K562 (cell line): ENCODE data around the gene RHEX. TPM values are rescaled to one million over a fixed set of nuclear protein-coding genes. Genes with fewer than 3 reads are reported as not detected.
A peak's percentile ranks its signal among the peaks of the same experiment; 100 is the strongest.

Source experiments
- ASH1L ChIP-seq: fragments of 450-650 bp; IDR thresholded peaks from 2 replicates; pipeline ENCODE4 v1.6.1; 2018; ENCODE audit warnings: borderline replicate concordance, mild to moderate bottlenecking, low read depth; ENCODE audit not compliant: partially characterized antibody
- BACH1 ChIP-seq: fragments of 200-800 bp; sonication (Bioruptor generic); IDR thresholded peaks from 2 replicates; pipeline ENCODE4 v1.6.1; 2016; ENCODE audit warnings: missing genetic modification characterization, missing compliant biosample characterization
- C11orf30 ChIP-seq: fragments of 450-650 bp; IDR thresholded peaks from 2 replicates; pipeline ENCODE4 v1.6.1; 2016; ENCODE audit warnings: low read depth, mild to moderate bottlenecking
- DPF2 ChIP-seq: fragments of 450-650 bp; IDR thresholded peaks from 2 replicates; pipeline ENCODE4 v1.6.1; 2016
- HES1 ChIP-seq: fragments of 450-650 bp; IDR thresholded peaks from 2 replicates; pipeline ENCODE4 v1.6.1; 2016; ENCODE audit warnings: low read depth, mild to moderate bottlenecking, moderate library complexity
- HNRNPL ChIP-seq: fragments of 200-400 bp; formaldehyde crosslinking; IDR thresholded peaks from 2 replicates; pipeline ENCODE4 v1.6.1; 2017; ENCODE audit warnings: low read depth, mild to moderate bottlenecking, low read length
- MAX ChIP-seq: sonication (generic); formaldehyde crosslinking; IDR thresholded peaks from 2 replicates; pipeline ENCODE4 v1.9.0; 2022; ENCODE audit warnings: mild to moderate bottlenecking, missing genetic modification reagents
- PRPF4 ChIP-seq: fragments of 200-400 bp; formaldehyde crosslinking; IDR thresholded peaks from one replicate; pipeline ENCODE4 v1.6.1; 2017; ENCODE audit warnings: low read length, low read depth, mild to moderate bottlenecking; ENCODE audit not compliant: insufficient read depth, poor library complexity, severe bottlenecking
- SOX6 ChIP-seq: fragments of 450-650 bp; IDR thresholded peaks from 2 replicates; pipeline ENCODE4 v1.6.1; 2014; ENCODE audit warnings: mild to moderate bottlenecking
- TEAD4 ChIP-seq, 2 experiments: sonication (generic) in 1 of 2; formaldehyde crosslinking in 1 of 2; IDR thresholded peaks; 2 replicates each; pipeline versions ENCODE4 v1.6.1 to v1.8.0; 2012 to 2022; ENCODE audit warnings: borderline replicate concordance in 1 of 2, inconsistent platforms in 1 of 2, low read length in 1 of 2, mild to moderate bottlenecking in 1 of 2, missing genetic modification reagents in 1 of 2
- TFE3 ChIP-seq: fragments of 450-650 bp; formaldehyde crosslinking; IDR thresholded peaks from 2 replicates; pipeline ENCODE4 v1.4.0; 2020; ENCODE audit warnings: mild to moderate bottlenecking, mixed read lengths
- ZBTB17 ChIP-seq: fragments of 450-650 bp; formaldehyde crosslinking; IDR thresholded peaks from 2 replicates; pipeline ENCODE4 v1.4.0; 2020; ENCODE audit warnings: mild to moderate bottlenecking
- ZNF3 ChIP-seq: fragments of 250-450 bp; sonication (Bioruptor Pico); IDR thresholded peaks from 2 replicates; pipeline ENCODE4 v1.5.0; 2021; ENCODE audit warnings: mild to moderate bottlenecking, moderate library complexity
- ZNF316 ChIP-seq: fragments of 450-650 bp; IDR thresholded peaks from 2 replicates; pipeline ENCODE4 v1.6.1; 2016
- ZNF318 ChIP-seq, 2 experiments: fragments of 450-650 bp; IDR thresholded peaks; 2 replicates each; pipeline ENCODE4 v1.6.1; 2016; ENCODE audit warnings: mild to moderate bottlenecking in 2 of 2, borderline replicate concordance in 1 of 2, low read depth in 1 of 2, moderate library complexity in 1 of 2
- polyA plus RNA-seq, 8 experiments: library from polyadenylated mRNA; depleted of rRNA in 4 of 8; stranded (reverse) in 5 of 8; unstranded in 3 of 8; fragments of >200 nt; fragmentation: Nextera tagmentation in 2 of 8; fragmentation: Illumina TruSeq in 1 of 8; extraction: Ambion mirVana in 2 of 8; extraction: Trizol in 1 of 8; gene quantifications; 2 replicates each; pipeline versions ENCODE4 v1.2.1 to v1.2.3, GENCODE V29; 2011 to 2014; ENCODE audit warnings: inconsistent platforms in 1 of 8, missing spikeins in 1 of 8
- total RNA-seq, 7 experiments: library from RNA; depleted of rRNA in 6 of 7; stranded (reverse); fragments of >200 nt in 6 of 7; fragmentation: Illumina TruSeq in 2 of 7; extraction: Trizol in 2 of 7; gene quantifications; 2 replicates each; pipeline versions ENCODE4 v1.2.1 to v1.2.3, GENCODE V29; 2011 to 2021; ENCODE audit warnings: low replicate concordance in 1 of 7

RHEX gene
- total and polyA plus RNA-seq, 9 of the 15 experiments (the other 6 are each of a cell fraction or from before 2014, with no cell fraction given) = not detected

GRCh38 chr1:206005778-206006180 lies 47.2 kb upstream of the RHEX start (continued):
- TF ChIP-seq ASH1L (no peak), ZNF3 (CRISPR knock-in tag) (no peak), TEAD4 (IDR thresholded peaks at IDR 0.05; ENCODE audit: low read length) (no peak), TEAD4 (CRISPR knock-in tag; IDR thresholded peaks at IDR 0.05; ENCODE audit: borderline replicate concordance) (no peak), HES1 (no peak), BACH1 (tag) (no peak), PRPF4 (no peak), SOX6 (no peak), DPF2 (no peak), TFE3 (CRISPR knock-in tag) (no peak), ZNF316 (no peak), MAX (CRISPR knock-in tag) (peak; percentile 54), C11orf30 (peak; percentile 35; the same call in 1 of the 2 replicates), ZBTB17 (CRISPR knock-in tag) (no peak), ZNF318 (IDR thresholded peaks at IDR 0.05; ENCODE audit: borderline replicate concordance in 1 of 2, low read depth in 1 of 2) (no peak), HNRNPL (no peak)
